ENCODE results near the gene CHRNA7.

GRCh38 chr15:31993062-31993461, 37.3 kb upstream of the CHRNA7 start:
- TF ChIP-seq CTCF (IDR thresholded peaks at IDR 0.05) (no peak), POLR2AphosphoS5 (IDR thresholded peaks at IDR 0.05) (no peak)
